Measurements from ENCODE around the gene LNX1.

DNA sequence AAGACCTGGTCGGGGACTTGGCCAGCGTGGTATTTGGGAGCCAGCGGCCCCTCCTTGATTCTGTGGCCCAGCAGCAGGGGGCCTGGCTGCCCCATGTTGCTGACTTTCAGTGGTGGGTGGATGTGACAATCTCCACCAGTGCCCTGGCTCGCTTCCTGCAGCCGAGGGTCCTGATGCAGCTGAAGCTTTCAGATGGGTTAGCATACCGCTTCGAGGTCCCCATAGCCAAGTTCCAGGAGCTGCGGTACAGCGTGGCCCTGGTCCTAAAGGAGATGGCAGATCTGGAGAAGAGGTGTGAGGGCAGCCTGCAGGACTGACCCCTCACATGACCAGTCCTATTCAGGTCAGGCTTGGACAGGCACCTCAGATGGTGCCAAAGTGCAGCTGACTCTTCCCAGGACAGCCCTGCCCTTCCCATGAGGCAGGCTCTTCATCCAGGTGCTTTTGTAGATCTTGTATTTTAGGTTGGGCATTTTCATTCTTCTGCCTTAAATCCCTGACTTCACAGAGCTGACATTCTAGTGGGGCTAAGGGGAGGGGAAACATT is 15.1 kb downstream of the LNX1 start:
- TF ChIP-seq POLR2AphosphoS5 (IDR thresholded peaks at IDR 0.05; ENCODE audit: insufficient read depth in 1 of 2, low read depth in 1 of 2) (no peak), POLR2A (IDR thresholded peaks at IDR 0.05) (no peak)
- TF ChIP-seq, protein P1, sequence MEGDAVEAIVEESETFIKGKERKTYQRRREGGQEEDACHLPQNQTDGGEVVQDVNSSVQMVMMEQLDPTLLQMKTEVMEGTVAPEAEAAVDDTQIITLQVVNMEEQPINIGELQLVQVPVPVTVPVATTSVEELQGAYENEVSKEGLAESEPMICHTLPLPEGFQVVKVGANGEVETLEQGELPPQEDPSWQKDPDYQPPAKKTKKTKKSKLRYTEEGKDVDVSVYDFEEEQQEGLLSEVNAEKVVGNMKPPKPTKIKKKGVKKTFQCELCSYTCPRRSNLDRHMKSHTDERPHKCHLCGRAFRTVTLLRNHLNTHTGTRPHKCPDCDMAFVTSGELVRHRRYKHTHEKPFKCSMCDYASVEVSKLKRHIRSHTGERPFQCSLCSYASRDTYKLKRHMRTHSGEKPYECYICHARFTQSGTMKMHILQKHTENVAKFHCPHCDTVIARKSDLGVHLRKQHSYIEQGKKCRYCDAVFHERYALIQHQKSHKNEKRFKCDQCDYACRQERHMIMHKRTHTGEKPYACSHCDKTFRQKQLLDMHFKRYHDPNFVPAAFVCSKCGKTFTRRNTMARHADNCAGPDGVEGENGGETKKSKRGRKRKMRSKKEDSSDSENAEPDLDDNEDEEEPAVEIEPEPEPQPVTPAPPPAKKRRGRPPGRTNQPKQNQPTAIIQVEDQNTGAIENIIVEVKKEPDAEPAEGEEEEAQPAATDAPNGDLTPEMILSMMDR (IDR thresholded peaks at IDR 0.05): no peak

All from vagina (tissue), 2 donors.